Duodenal mucosa (tissue), 2 donors: ENCODE results near the gene SCLT1.

ENCODE experiments used
- H3K27ac ChIP-seq: one replicate; pipeline ENCODE4 v1.7.0; 2013; ENCODE audit warnings: low read depth, low read length
- H3K27me3 ChIP-seq, 2 donors: one replicate each; pipeline ENCODE4 v1.7.0; 2013; ENCODE audit warnings: low read length in 2 of 2, control low read depth in 1 of 2; ENCODE audit not compliant: insufficient read depth in 2 of 2, control insufficient read depth in 1 of 2
- H3K36me3 ChIP-seq, 2 donors: one replicate each; pipeline ENCODE4 v1.7.0; 2013; ENCODE audit warnings: low read length in 2 of 2, control low read depth in 1 of 2; ENCODE audit not compliant: insufficient read depth in 2 of 2, control insufficient read depth in 1 of 2
- H3K4me1 ChIP-seq, 2 donors: one replicate each; pipeline ENCODE4 v1.7.0; 2013; ENCODE audit warnings: low read length in 2 of 2, control low read depth in 1 of 2; ENCODE audit not compliant: insufficient read depth in 2 of 2, control insufficient read depth in 1 of 2
- H3K4me3 ChIP-seq, 2 donors: one replicate each; pipeline ENCODE4 v1.7.0; 2013; ENCODE audit warnings: low read length in 2 of 2, low read depth in 1 of 2
- H3K9ac ChIP-seq, 2 donors: one replicate each; pipeline ENCODE4 v1.7.0; 2013; ENCODE audit warnings: low read length in 2 of 2, low read depth in 1 of 2
- H3K9me3 ChIP-seq, 2 donors: one replicate each; pipeline ENCODE4 v1.7.0; 2013; ENCODE audit warnings: low read length in 2 of 2, control low read depth in 1 of 2; ENCODE audit not compliant: control insufficient read depth in 1 of 2

Gene SCLT1

GRCh38 chr4:128837679-128838078, 255.7 kb downstream of the SCLT1 start:
- no peak overlapping the region for H3K9ac ChIP-seq
- peaks cover 4 to 13% of the 10 kb centered on the region in 2 donors for H3K36me3 ChIP-seq
- no peak overlapping the region for H3K4me3 ChIP-seq
- peaks cover 18 to 30% of the 10 kb centered on the region in 2 donors for H3K4me1 ChIP-seq
- H3K9me3 ChIP-seq, result no peaks in the 10 kb centered on the region
- H3K27ac ChIP-seq, result no peak overlapping the region
- no peaks in the 10 kb centered on the region for H3K27me3 ChIP-seq

GRCh38 chr4:128837198-128837597, 256.1 kb downstream of the SCLT1 start:
- Histone ChIP-seq H3K27ac (no peak overlapping the region), H3K36me3 (peaks cover 6 to 15% of the 10 kb centered on the region in 2 donors), H3K27me3 (no peaks in the 10 kb centered on the region), H3K4me3 (no peak overlapping the region), H3K4me1 (peaks cover 22 to 35% of the 10 kb centered on the region in 2 donors), H3K9ac (no peak overlapping the region), H3K9me3 (no peaks in the 10 kb centered on the region)

- no peak overlapping the region for H3K4me3 ChIP-seq
- no peak overlapping the region for H3K27ac ChIP-seq
- H3K27me3 ChIP-seq, result no peaks in the 10 kb centered on the region
- H3K4me1 ChIP-seq, result peaks cover 38 to 50% of the 10 kb centered on the region in 2 donors
- peaks cover 6 to 15% of the 10 kb centered on the region in 2 donors for H3K36me3 ChIP-seq
- no peak overlapping the region for H3K9ac ChIP-seq
- no peaks in the 10 kb centered on the region for H3K9me3 ChIP-seq
Observed at GRCh38 chr4:128835498-128836222, 257.7 kb downstream of the SCLT1 start.
